ENCODE data around the gene TLCD3B. TPM values are rescaled to one million over a fixed set of nuclear protein-coding genes. Genes with fewer than 3 reads are reported as not detected.
A peak's percentile ranks its signal among the peaks of the same experiment; 100 is the strongest.

TLCD3B gene
- total and polyA plus RNA-seq, 9 of the 15 experiments (the other 6 are each of a cell fraction or from before 2014, with no cell fraction given) = 0.10 to 0.52 (median 0.23) TPM; not detected in 4

GRCh38 chr16:29995911-29996765 is 34.9 kb downstream of the TLCD3B start, which contains the start of gene INO80E (continued):
- no peak for TF ChIP-seq SOX6 (IDR thresholded peaks at IDR 0.05)
- TF ChIP-seq CHCHD3 (CRISPR knock-in tag; IDR thresholded peaks at IDR 0.05) = no peak
- TF ChIP-seq MBD1 (CRISPR knock-in tag; IDR thresholded peaks at IDR 0.05) = no peak
- no peak for TF ChIP-seq HEY1 (CRISPR knock-in tag; IDR thresholded peaks at IDR 0.05; ENCODE audit: borderline replicate concordance)
- no peak for TF ChIP-seq U2AF2 (optimal IDR thresholded peaks at IDR 0.05; ENCODE audit: low read depth, low read length)
- no peak for TF ChIP-seq KAT2B (IDR thresholded peaks at IDR 0.05; ENCODE audit: low read depth, low read length)
- no peak for TF ChIP-seq ID3 (CRISPR knock-in tag; IDR thresholded peaks at IDR 0.05)
- no peak for TF ChIP-seq ID3 (tag; IDR thresholded peaks at IDR 0.05)
- no peak for TF ChIP-seq SPI1 (IDR thresholded peaks at IDR 0.05; ENCODE audit: borderline replicate concordance, low read depth, low read length)
- TF ChIP-seq ZNF586 (CRISPR knock-in tag; conservative IDR thresholded peaks at IDR 0.05) = no peak
- peak; percentile 58 to 80; a peak in 3 of 4 replicates for TF ChIP-seq FOXK2 (conservative IDR thresholded peaks at IDR 0.05 in 1 of 2, IDR thresholded peaks at IDR 0.05 in 1 of 2; ENCODE audit: low read depth in 2 of 2)
- no peak for TF ChIP-seq ZNF561 (CRISPR knock-in tag; conservative IDR thresholded peaks at IDR 0.05)
- TF ChIP-seq RFX5 (IDR thresholded peaks at IDR 0.05; ENCODE audit: low read depth, low read length) = no peak
- TF ChIP-seq PHF20 (IDR thresholded peaks at IDR 0.05; ENCODE audit: partially characterized antibody) = peak; percentile 72
- no peak for TF ChIP-seq JUNB (CRISPR knock-in tag; conservative IDR thresholded peaks at IDR 0.05)
- peak; percentile 93 for TF ChIP-seq ETV1 (tag; conservative IDR thresholded peaks at IDR 0.05; ENCODE audit: low read depth)
- TF ChIP-seq, protein P1, sequence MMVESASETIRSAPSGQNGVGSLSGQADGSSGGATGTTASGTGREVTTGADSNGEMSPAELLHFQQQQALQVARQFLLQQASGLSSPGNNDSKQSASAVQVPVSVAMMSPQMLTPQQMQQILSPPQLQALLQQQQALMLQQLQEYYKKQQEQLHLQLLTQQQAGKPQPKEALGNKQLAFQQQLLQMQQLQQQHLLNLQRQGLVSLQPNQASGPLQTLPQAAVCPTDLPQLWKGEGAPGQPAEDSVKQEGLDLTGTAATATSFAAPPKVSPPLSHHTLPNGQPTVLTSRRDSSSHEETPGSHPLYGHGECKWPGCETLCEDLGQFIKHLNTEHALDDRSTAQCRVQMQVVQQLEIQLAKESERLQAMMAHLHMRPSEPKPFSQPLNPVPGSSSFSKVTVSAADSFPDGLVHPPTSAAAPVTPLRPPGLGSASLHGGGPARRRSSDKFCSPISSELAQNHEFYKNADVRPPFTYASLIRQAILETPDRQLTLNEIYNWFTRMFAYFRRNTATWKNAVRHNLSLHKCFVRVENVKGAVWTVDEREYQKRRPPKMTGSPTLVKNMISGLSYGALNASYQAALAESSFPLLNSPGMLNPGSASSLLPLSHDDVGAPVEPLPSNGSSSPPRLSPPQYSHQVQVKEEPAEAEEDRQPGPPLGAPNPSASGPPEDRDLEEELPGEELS (CRISPR knock-in tag; IDR thresholded peaks at IDR 0.05; ENCODE audit: borderline replicate concordance) = no peak
- TF ChIP-seq NCOR1 (IDR thresholded peaks at IDR 0.05) = no peak
- TF ChIP-seq MCM7 (IDR thresholded peaks at IDR 0.05) = no peak
- no peak for TF ChIP-seq ZNF668 (CRISPR knock-in tag; IDR thresholded peaks at IDR 0.05)
- TF ChIP-seq, protein P2, sequence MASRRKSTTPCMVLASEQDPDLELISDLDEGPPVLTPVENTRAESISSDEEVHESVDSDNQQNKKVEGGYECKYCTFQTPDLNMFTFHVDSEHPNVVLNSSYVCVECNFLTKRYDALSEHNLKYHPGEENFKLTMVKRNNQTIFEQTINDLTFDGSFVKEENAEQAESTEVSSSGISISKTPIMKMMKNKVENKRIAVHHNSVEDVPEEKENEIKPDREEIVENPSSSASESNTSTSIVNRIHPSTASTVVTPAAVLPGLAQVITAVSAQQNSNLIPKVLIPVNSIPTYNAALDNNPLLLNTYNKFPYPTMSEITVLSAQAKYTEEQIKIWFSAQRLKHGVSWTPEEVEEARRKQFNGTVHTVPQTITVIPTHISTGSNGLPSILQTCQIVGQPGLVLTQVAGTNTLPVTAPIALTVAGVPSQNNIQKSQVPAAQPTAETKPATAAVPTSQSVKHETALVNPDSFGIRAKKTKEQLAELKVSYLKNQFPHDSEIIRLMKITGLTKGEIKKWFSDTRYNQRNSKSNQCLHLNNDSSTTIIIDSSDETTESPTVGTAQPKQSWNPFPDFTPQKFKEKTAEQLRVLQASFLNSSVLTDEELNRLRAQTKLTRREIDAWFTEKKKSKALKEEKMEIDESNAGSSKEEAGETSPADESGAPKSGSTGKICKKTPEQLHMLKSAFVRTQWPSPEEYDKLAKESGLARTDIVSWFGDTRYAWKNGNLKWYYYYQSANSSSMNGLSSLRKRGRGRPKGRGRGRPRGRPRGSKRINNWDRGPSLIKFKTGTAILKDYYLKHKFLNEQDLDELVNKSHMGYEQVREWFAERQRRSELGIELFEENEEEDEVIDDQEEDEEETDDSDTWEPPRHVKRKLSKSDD (conservative IDR thresholded peaks at IDR 0.05; ENCODE audit: low read length) = peak; percentile 59; the same call in 1 of the 2 replicates
- TF ChIP-seq ZNF253 (CRISPR knock-in tag; conservative IDR thresholded peaks at IDR 0.05) = no peak
- no peak for TF ChIP-seq SMARCC2 (IDR thresholded peaks at IDR 0.05; ENCODE audit: low read depth)

All from K562 (cell line).